ENCODE measurements around the gene HM13.

DNA sequence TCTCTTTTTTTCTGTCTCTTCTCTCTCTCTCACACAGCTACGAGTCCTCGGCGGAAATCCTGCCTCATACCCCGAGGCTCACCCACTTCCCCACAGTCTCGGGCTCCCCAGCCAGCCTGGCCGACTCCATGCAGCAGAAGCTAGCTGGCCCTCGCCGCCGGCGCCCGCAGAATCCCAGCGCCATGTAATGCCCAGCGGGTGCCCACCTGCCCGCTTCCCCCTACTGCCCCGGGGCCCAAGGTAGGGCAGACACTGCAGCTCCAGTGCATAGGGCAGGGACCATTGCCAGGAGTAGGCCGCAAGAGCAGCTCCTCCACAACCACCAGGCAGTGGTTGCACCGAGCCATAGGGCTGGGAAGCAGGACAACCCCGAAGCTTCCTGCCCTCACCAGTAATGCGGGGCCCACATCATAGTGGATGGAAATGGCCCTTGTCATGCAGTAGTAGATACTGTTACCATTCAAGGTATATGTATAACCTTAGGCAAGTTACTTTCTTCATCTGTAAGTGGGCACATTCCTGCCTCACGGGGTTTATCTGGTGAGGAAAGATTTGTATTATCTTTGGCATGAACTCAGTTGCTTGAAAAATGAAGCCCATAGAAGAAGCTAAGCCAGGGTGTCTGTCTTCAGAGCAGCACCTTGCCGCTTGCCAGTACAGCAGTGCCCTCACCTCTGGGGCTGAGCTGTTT is 53.9 kb downstream of the HM13 start:
- TF ChIP-seq, protein P1, sequence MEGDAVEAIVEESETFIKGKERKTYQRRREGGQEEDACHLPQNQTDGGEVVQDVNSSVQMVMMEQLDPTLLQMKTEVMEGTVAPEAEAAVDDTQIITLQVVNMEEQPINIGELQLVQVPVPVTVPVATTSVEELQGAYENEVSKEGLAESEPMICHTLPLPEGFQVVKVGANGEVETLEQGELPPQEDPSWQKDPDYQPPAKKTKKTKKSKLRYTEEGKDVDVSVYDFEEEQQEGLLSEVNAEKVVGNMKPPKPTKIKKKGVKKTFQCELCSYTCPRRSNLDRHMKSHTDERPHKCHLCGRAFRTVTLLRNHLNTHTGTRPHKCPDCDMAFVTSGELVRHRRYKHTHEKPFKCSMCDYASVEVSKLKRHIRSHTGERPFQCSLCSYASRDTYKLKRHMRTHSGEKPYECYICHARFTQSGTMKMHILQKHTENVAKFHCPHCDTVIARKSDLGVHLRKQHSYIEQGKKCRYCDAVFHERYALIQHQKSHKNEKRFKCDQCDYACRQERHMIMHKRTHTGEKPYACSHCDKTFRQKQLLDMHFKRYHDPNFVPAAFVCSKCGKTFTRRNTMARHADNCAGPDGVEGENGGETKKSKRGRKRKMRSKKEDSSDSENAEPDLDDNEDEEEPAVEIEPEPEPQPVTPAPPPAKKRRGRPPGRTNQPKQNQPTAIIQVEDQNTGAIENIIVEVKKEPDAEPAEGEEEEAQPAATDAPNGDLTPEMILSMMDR (optimal IDR thresholded peaks at IDR 0.05 in 1 of 3, IDR thresholded peaks at IDR 0.05 in 1 of 3, conservative IDR thresholded peaks at IDR 0.05 in 1 of 3; ENCODE audit: extremely low read depth in 1 of 3, insufficient read depth in 2 of 3, low read length in 3 of 3) = no peak
- no peak for TF ChIP-seq EZH2 (IDR thresholded peaks at IDR 0.05; ENCODE audit: low read length)
